Activated CD4-positive, alpha-beta T cell treated with anti-CD3 and anti-CD28 coated beads, Interleukin-2, amount 10 ng/mL, durations not matched to agents 24 days and 14 days (primary cell): Measurements from ENCODE around the gene STUM. TPM values are rescaled to one million over a fixed set of nuclear protein-coding genes. Genes with fewer than 3 reads are reported as not detected.

ENCODE experiments used
- DNase-seq: peaks from one replicate; pipeline ENCODE4 v3.0.0; 2022
- H3K27ac Mint-ChIP-seq: one replicate; pipeline ENCODE4 v1.8.0; 2022; ENCODE audit warnings: mild to moderate bottlenecking, mixed read lengths
- H3K27me3 Mint-ChIP-seq: one replicate; pipeline ENCODE4 v1.8.0; 2022; ENCODE audit warnings: mixed read lengths
- H3K36me3 Mint-ChIP-seq: one replicate; pipeline ENCODE4 v1.8.0; 2022; ENCODE audit warnings: low read depth, mild to moderate bottlenecking, mixed read lengths
- H3K4me1 Mint-ChIP-seq: one replicate; pipeline ENCODE4 v1.8.0; 2021; ENCODE audit warnings: mixed read lengths
- H3K4me3 Mint-ChIP-seq: one replicate; pipeline ENCODE4 v1.8.0; 2022; ENCODE audit warnings: mild to moderate bottlenecking, moderate library complexity, mixed read lengths
- H3K9me3 Mint-ChIP-seq: one replicate; pipeline ENCODE4 v1.8.0; 2021; ENCODE audit warnings: mixed read lengths
- intact Hi-C: fragments of 100-400 bp; cut with micrococcal nuclease; formaldehyde crosslinking; loops from one replicate; pipeline ENCODE4 v1.15.1; 2023
- total RNA-seq: library from RNA; stranded (reverse); gene quantifications from 2 replicates; pipeline ENCODE4 v1.2.3, GENCODE V29; 2022

The STUM gene
- total RNA-seq, 1 donor from 2014 or later, result not detected

GRCh38 chr1:226560243-226560642 is 11.7 kb downstream of the STUM start:
- intact Hi-C loops, result no loop called here
- H3K4me3 Mint-ChIP-seq, result no peak overlapping the region
- no peak overlapping the region for H3K27ac Mint-ChIP-seq
- DNase-seq, result no peak
- no peaks in the 10 kb centered on the region for H3K36me3 Mint-ChIP-seq
- H3K4me1 Mint-ChIP-seq, result no peaks in the 10 kb centered on the region
- peaks cover 21% of the 10 kb centered on the region for H3K27me3 Mint-ChIP-seq
- H3K9me3 Mint-ChIP-seq, result no peaks in the 10 kb centered on the region

- Mint-ChIP-seq H3K27me3 (peaks cover 10% of the 10 kb centered on the region), H3K27ac (no peak overlapping the region), H3K4me1 (no peaks in the 10 kb centered on the region), H3K36me3 (no peaks in the 10 kb centered on the region), H3K4me3 (no peak overlapping the region), H3K9me3 (no peaks in the 10 kb centered on the region)
- intact Hi-C loops, result no loop called here
- no peak for DNase-seq
Observed at GRCh38 chr1:226562989-226563388, 14.4 kb downstream of the STUM start.

GRCh38 chr1:226563666-226564065 is 15.1 kb downstream of the STUM start:
- Mint-ChIP-seq H3K9me3 (no peaks in the 10 kb centered on the region), H3K36me3 (no peaks in the 10 kb centered on the region), H3K4me1 (no peaks in the 10 kb centered on the region), H3K27ac (no peak overlapping the region), H3K4me3 (no peak overlapping the region), H3K27me3 (peaks cover 10% of the 10 kb centered on the region)
- DNase-seq, result no peak
- intact Hi-C loops, result no loop called here

GRCh38 chr1:226565476-226565875 is 16.9 kb downstream of the STUM start:
- peaks cover 10% of the 10 kb centered on the region for H3K27me3 Mint-ChIP-seq
- H3K4me1 Mint-ChIP-seq, result no peaks in the 10 kb centered on the region
- H3K27ac Mint-ChIP-seq, result no peak overlapping the region
- H3K9me3 Mint-ChIP-seq, result no peaks in the 10 kb centered on the region
- H3K4me3 Mint-ChIP-seq, result no peak overlapping the region
- no peaks in the 10 kb centered on the region for H3K36me3 Mint-ChIP-seq
- no peak for DNase-seq
- intact Hi-C loops, result no loop called here

GRCh38 chr1:226566234-226566633 is 17.7 kb downstream of the STUM start:
- Mint-ChIP-seq H3K36me3 (no peaks in the 10 kb centered on the region), H3K4me3 (no peak overlapping the region), H3K9me3 (no peaks in the 10 kb centered on the region), H3K4me1 (no peaks in the 10 kb centered on the region), H3K27ac (no peak overlapping the region), H3K27me3 (peaks cover 5% of the 10 kb centered on the region)
- intact Hi-C loops, result no loop called here
- no peak for DNase-seq

- no peaks in the 10 kb centered on the region for H3K4me1 Mint-ChIP-seq
- H3K9me3 Mint-ChIP-seq, result no peaks in the 10 kb centered on the region
- H3K4me3 Mint-ChIP-seq, result no peak overlapping the region
- no peak for DNase-seq
- H3K36me3 Mint-ChIP-seq, result no peaks in the 10 kb centered on the region
- no peak overlapping the region for H3K27ac Mint-ChIP-seq
- peaks cover 4% of the 10 kb centered on the region for H3K27me3 Mint-ChIP-seq
- intact Hi-C loops, result no loop called here
Observed at GRCh38 chr1:226566760-226567159, 18.2 kb downstream of the STUM start.

GRCh38 chr1:226568077-226568831 is 19.7 kb downstream of the STUM start:
- H3K4me3 Mint-ChIP-seq, result no peak overlapping the region
- H3K36me3 Mint-ChIP-seq, result no peaks in the 10 kb centered on the region
- no peaks in the 10 kb centered on the region for H3K4me1 Mint-ChIP-seq
- H3K9me3 Mint-ChIP-seq, result no peaks in the 10 kb centered on the region
- H3K27me3 Mint-ChIP-seq, result peaks cover 4% of the 10 kb centered on the region
- no peak overlapping the region for H3K27ac Mint-ChIP-seq
- DNase-seq, result no peak
- intact Hi-C loops, result no loop called here

- no peak for DNase-seq
- peaks cover 4% of the 10 kb centered on the region for H3K27me3 Mint-ChIP-seq
- H3K4me1 Mint-ChIP-seq, result no peaks in the 10 kb centered on the region
- no peak overlapping the region for H3K4me3 Mint-ChIP-seq
- no peak overlapping the region for H3K27ac Mint-ChIP-seq
- intact Hi-C loops, result no loop called here
- no peaks in the 10 kb centered on the region for H3K36me3 Mint-ChIP-seq
- H3K9me3 Mint-ChIP-seq, result no peaks in the 10 kb centered on the region
Observed at GRCh38 chr1:226568975-226569741, 20.6 kb downstream of the STUM start.

- no peak overlapping the region for H3K27ac Mint-ChIP-seq
- no peaks in the 10 kb centered on the region for H3K36me3 Mint-ChIP-seq
- H3K9me3 Mint-ChIP-seq, result no peaks in the 10 kb centered on the region
- peaks cover 4% of the 10 kb centered on the region for H3K27me3 Mint-ChIP-seq
- peak; percentile 62 for DNase-seq
- H3K4me1 Mint-ChIP-seq, result no peaks in the 10 kb centered on the region
- intact Hi-C loops, result no loop called here
- H3K4me3 Mint-ChIP-seq, result no peak overlapping the region
Observed at GRCh38 chr1:226569879-226570547, 21.4 kb downstream of the STUM start.

- H3K27me3 Mint-ChIP-seq, result peaks cover 4% of the 10 kb centered on the region
Observed at GRCh38 chr1:226571893-226572292, 23.3 kb downstream of the STUM start.

GRCh38 chr1:226572325-226572726 is 23.8 kb downstream of the STUM start:
- Mint-ChIP-seq H3K36me3 (no peaks in the 10 kb centered on the region), H3K4me1 (no peaks in the 10 kb centered on the region), H3K27me3 (peaks cover 3% of the 10 kb centered on the region), H3K9me3 (no peaks in the 10 kb centered on the region), H3K27ac (no peak overlapping the region), H3K4me3 (no peak overlapping the region)
- intact Hi-C loops, result no loop called here
- no peak for DNase-seq

More at GRCh38 chr1:226571893-226572292, 23.3 kb downstream of the STUM start:
- no peak overlapping the region for H3K27ac Mint-ChIP-seq
- no peak for DNase-seq
- intact Hi-C loops, result no loop called here
- no peak overlapping the region for H3K4me3 Mint-ChIP-seq
- H3K4me1 Mint-ChIP-seq, result no peaks in the 10 kb centered on the region
- H3K36me3 Mint-ChIP-seq, result no peaks in the 10 kb centered on the region
- no peaks in the 10 kb centered on the region for H3K9me3 Mint-ChIP-seq

- no peaks in the 10 kb centered on the region for H3K36me3 Mint-ChIP-seq
- no peaks in the 10 kb centered on the region for H3K4me1 Mint-ChIP-seq
- intact Hi-C loops, result no loop called here
- no peak for DNase-seq
- H3K27me3 Mint-ChIP-seq, result no peaks in the 10 kb centered on the region
- no peak overlapping the region for H3K4me3 Mint-ChIP-seq
- H3K27ac Mint-ChIP-seq, result no peak overlapping the region
- H3K9me3 Mint-ChIP-seq, result no peaks in the 10 kb centered on the region
Observed at GRCh38 chr1:226574044-226574443, 25.5 kb downstream of the STUM start.

GRCh38 chr1:226574591-226575435 is 26.2 kb downstream of the STUM start:
- no peak for DNase-seq
- Mint-ChIP-seq H3K36me3 (no peaks in the 10 kb centered on the region), H3K9me3 (no peaks in the 10 kb centered on the region), H3K4me1 (no peaks in the 10 kb centered on the region), H3K27me3 (no peaks in the 10 kb centered on the region), H3K27ac (no peak overlapping the region), H3K4me3 (no peak overlapping the region)
- intact Hi-C loops, result no loop called here
